HG03064 (cell line): ENCODE results near the gene IRF2BP2.
A peak's percentile ranks its signal among the peaks of the same experiment; 100 is the strongest.

Source experiments
- ATAC-seq: cut with Tn5 transposase; IDR thresholded peaks from one replicate; pipeline ENCODE4 v1.9.1; 2021; ENCODE audit warnings: low read depth; ENCODE audit not compliant: unreplicated experiment

The IRF2BP2 gene

DNA sequence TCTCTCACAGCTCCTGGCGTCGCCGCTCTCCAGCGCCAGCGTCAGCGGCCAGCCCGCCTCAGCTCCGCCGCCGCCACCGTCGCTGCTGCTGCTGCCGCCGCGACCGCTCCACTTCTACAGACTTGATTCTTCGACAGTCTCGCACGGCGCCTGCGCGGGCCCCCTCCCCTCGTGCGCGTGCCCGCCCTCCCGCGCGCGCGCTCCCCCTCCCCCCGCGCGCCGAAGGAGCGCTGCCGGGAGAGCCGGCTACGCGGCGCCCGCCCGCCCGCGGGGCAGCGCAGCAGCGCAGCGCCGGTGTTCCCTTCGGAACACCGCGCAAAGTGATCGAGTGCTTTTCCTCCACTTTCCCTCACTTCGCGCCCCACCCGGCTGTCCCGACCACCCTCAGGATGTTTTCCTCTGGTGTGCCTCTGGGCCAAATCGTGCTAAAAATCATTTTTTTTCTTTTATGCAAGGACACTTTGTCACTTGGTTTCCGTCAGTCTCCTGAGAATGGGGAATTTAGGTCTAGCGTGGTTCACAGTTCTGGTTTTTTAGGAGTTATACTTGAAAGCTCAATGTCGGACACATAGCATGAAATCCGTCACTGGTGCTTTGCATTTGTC lies at the start of gene IRF2BP2:
Gene IRF2BP2 (minus strand): TSS at position 118 of the 605 bp plus-strand sequence. CDS start 684 bp downstream, outside the sequence.
- ATAC-seq, result peak; percentile 17

DNA sequence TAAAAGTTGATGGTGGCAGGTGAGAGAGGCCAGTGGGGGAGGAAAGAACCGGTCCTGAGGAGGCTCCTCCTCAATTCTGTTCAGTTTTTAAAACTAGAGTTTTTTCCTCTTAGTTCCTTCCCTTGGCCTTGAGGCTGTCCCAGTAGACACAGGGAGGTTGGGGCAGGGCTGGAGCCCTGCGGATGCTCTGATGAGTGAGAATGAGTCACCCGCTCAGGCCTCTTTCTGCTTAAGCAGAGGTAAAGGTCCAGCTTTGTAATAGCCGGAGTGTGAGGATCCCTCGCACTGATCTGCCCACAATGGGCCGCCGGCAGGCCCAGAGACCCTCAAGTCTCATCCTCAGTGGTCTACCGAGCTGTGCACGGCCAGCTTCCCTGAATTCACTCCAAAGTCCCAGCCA lies 49.6 kb upstream of the IRF2BP2 start:
- no peak for ATAC-seq

DNA sequence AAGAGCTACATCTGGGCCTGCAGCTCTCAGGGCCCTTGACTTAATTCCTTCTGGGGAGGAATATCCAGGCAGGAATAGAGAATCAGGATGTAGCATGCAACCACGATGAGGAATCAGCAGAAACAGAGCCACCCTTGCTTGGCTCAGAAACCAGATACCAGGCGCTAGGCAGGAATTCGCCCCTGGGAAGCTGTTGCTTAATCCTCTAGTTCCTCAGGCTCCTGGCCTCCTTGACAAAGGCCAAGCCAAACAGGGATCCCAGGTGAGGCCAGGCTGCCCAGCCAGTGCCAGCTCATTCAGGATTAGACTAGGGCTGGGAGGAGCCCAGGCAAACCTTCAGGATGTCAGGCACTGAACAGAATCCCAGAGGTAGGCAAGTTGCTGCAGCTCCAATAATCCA lies 48.2 kb upstream of the IRF2BP2 start:
- ATAC-seq, result no peak

DNA sequence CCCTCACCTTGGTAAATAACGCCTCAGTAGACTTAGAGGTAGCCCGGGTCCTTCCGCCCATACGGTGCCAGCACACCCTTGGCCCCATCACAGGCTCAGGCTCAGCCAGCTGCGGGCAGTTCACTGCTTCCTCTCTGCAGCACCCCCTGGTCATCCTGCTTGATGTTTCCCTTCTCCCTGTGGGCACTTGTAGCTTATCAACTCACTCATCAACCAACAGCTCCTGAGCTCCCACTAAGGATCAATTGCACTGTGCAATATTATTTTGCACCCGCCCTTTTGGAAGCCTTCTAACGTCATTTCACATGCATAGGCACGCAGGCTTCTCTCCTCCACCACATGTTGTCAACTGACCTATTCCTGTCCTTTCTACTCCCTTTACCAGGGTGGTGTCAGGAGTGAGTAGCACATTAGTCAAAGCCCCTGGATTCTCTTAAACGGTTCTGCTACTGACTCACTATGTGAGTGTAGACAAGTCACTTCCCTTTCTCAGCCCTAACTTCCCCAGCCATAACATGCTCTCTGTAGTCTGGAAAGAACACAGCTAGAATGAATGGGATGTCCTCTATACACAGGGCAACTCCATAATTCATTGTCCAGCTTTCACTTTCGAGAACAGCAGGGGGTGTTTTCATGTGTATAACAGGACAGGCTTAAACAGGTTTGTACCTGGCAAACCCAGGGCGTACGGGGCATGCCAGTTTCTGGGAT lies 47.1 kb upstream of the IRF2BP2 start:
- no peak for ATAC-seq

DNA sequence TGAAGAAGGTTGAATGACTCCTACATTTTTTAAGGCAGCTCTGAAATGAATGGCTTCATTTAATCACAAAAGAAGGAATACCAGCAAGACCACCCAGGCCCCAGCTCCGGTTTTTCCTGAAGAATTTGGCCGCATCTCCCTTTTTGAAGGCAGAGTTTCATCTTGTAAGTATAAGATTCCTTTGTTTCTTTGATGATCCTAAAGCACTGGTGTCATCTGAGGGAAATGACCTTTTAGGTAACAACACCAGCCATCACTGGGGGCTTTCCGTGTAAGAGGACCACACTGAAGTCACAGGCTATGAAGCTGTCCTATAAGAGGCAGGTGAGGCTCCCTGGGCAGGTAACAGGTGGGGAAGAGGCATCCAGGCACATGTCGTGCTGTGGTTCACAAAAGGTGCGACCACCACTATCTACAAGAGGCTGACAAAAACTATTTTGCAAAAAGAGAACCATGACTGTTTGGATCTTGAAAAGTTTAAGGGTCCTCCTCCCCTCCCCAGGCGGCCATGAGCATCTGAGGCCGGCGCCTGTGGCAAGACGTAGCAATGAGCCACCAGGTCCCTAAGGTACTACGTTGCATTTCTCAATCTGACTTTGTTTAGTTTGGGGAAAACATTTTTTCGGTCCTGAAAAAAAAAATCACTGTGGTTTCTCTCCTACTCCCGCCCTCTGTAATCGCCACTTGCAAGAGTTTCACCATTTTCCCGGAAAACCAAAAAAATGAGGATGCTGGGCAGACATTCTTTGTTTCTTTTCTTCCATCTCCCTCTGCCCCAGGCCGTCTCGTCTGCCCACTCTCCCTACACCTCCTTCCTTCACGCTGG lies 46.3 kb upstream of the IRF2BP2 start:
- no peak for ATAC-seq

DNA sequence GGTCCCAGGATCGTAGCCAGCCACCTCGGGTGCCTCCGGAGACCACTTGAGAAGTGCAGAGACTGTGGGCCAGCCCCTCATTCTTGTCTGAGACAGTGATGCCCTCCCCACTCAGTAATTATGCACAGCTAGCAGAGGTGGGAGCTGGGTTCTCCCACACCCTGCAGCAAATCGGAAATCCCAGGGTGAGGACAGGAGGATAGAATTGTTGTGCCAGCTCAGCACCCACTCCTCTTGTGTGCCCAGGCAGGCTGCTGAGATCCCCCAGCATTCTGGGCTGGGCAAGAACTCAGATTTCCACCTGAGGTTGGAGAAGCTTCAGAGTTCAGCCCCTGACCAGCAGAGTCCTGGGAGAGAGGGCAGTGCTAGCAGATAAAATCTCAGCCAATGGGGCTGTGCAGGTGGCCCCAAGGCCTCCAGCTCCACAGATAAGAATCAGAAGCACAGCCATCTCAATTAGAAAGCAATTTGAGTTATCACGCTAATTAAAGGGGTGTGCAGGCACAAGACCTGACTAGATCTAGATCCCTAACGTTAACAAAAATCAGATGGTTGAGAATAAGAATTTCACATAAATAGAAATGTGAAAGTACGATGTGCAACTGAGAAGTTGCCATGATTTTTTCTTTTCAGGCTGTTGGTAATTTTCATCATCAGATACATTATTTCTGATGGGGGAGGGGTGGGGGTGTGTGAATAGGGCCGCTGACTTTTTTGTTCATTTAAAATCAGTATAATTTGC lies 45.5 kb upstream of the IRF2BP2 start:
- no peak for ATAC-seq

DNA sequence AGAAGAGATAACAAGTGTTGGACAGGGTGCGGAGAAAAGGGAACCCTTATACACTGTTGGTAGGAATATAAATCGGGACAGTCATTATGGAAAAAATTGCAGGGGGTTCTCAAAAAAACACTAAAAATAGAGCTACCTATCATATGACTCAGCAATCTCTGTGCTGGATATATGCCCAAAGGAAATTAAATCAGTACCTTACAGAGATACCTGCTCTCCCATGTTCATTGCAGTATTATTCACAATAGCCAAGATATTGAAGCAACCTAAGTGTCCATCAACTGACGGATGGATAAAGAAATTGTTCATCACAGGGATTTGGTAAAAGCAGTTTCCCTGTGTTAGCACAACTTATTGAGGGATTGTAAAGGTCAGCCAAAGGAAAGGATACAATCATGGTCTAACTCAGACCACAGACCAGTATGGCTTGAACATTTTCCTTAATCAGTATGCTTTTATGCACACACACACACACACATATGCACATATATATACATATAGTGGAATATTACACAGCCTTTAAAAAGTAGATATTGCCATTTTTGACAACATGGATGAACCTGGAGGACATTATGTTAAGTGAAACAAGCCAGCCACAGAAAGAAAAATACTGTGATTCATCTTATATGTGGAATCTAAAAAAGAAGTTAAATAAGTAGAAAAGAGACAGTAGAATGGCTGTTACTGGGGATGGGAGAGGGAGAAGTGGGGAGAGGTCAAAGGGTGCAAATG lies 44.2 kb upstream of the IRF2BP2 start:
- no peak for ATAC-seq

DNA sequence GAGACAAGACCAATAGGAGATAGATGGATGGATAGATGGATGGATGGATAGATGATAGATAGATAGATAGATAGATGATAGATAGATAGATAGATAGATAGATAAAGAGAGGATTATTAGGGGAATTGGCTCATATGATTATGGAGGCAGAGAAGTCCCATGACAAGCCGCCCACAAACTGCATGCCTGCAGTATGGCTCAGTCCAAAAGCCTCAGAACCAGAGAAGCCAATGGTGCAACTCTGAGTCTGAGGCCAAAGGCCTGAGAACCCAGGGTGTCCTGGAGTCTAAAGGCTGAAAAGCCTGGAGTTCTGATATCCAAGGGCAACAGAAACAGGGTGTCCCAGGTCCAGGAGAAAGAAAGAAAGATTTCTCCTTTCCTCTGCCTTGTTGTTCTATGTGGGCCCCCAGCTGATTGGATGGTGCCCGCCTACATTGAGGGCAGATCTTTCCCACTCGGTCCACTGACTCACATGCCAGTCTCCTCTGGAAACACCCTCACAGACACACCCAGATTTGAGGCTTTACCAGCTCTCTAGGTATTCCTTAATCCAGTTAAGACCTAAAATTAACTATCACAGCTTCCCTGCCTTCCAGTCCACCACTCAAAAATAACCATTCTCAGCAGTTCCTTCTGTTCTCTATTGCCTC lies 39.6 kb upstream of the IRF2BP2 start:
- ATAC-seq, result no peak

DNA sequence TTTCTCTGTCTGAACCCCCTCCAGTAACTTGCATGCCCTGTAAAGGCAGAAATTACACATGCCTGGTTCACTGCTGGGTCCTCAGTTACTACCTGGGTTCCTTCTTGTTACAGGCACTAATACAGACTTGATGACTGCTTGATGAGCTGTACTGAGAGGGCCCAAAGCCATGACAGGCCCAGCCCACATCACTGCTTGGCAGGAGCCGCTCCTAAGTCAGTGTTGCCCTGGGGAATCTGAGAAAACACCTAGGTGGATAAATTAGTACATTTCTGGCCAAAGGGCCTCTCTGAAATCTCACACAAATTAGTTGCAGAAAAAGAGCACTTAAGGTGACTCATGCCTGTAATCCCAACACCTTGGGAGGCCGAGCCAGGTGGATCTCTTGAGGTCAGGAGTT lies 37.8 kb upstream of the IRF2BP2 start:
- ATAC-seq, result no peak

DNA sequence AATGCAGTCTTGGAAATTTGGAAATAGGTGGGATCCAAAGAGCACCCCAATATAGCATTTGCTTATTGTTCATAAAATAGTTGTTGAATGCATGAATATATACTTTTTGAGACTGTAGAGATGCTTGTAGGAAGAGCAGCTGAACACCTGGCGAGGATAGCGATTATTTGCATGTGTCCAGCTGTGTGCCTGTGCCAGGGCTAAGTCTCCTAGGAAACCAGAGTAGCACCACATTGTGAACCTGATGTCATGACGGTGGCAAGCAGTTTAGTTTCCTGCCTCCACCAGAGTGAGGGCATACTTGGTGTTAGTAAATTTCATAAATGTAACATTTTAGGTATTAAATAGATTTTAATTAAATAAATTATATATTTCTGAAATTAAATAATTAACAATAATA lies 37.3 kb upstream of the IRF2BP2 start:
- ATAC-seq, result no peak

DNA sequence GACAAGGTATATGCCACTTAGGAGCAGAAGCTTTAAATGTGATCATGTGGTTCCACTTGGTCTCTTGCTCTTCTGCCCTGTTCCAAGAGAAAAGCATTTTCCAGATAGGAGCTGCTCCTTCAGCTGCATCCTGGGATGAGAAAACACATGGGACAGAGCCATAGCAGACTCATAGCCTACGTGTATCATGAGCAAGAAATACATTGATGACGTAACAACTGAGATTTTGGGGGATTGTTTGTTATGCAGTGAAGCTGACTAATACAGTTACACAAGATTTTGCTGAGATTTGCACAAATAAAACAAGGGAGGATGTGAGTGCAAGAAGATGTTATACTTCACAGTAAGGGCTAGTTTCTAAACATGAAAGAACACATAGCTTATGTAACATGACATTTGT lies 36.0 kb upstream of the IRF2BP2 start:
- no peak for ATAC-seq

DNA sequence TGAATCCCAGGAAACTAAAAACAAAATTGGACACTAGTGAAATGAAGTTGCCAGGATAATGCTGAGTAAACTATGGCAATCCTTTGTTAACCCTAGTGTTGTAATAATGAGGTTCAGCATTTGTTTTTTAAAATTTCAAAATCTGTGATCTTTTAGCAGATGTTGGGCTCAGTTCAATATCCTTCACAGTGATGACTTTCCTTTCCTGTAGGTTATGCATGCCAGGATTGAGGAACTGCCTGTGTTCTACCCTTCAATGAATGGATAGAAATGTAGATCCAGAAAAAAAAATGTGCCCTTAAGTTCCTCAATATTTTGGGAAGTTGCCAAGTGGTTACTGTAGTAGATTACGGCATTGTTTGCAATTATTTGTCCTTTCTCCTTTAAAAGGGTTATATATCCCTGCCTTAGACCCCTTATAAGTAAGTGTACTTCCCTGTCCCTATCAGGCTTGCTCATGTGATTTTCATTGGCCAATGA lies 35.5 kb upstream of the IRF2BP2 start:
- no peak for ATAC-seq

DNA sequence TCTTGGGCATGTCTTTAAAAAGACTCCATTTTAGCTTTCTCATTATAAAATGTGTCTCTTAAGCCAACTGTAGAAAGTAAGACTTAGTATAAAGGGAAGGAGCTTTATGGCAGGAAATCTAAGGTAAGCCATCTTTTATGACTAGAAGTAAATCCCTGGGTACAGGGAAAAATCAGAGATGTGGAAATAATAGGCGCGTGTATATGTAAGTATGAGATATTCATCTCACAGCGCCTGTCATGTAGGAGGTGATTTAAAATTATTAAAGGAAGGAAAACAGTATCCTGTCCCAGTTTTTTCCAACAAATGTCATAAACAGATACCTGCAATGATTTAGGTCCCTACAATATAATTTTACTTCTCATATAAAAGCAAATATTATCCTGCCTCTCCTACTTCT lies 35.0 kb upstream of the IRF2BP2 start:
- ATAC-seq, result no peak

DNA sequence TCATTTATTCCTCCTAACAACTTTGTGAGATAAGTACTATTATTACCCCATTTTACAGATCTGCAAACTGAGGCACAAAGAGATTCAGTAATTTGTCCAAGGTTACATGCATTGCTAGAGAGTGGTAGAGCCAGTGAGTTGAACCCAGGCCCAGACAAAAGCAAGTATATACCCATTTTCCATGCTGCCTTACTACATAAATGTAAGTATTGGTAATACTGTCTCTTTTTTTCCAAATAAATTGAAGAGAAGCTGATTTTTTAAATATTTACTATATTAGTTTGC lies 33.8 kb upstream of the IRF2BP2 start:
- ATAC-seq, result no peak

DNA sequence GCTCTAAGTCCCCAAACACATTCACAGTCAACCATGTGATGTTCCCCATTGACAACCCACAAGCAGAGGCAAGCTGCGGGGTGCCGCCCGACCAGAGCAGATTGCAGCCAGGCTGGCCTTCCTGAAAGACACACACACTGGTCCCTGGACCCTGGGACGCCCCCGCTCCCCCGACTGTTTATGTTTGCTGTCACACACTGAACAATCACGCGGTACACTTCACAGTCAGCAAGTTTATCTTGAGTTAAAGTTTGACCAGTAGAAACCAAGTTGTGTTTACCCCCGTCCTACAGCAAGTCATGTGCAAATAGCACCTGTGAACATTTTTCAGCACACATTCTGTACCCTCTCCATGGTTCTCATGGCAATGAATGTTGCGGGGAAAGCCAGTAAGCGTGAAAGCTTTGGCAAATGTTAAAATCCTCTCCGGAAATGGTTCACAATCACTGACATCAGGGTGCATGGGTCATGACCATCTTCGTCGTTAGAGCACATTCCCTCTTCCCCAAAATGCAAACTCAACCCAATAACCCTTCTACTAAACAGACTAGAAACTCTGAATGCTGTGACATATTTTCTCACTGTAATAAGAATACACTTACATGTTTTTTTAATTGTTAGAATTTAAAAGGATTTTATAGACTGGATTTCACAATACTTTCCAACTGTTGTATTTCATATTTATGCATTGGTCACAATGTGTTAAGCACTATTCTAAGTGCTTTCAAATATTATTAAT lies 33.3 kb upstream of the IRF2BP2 start:
- ATAC-seq, result no peak

DNA sequence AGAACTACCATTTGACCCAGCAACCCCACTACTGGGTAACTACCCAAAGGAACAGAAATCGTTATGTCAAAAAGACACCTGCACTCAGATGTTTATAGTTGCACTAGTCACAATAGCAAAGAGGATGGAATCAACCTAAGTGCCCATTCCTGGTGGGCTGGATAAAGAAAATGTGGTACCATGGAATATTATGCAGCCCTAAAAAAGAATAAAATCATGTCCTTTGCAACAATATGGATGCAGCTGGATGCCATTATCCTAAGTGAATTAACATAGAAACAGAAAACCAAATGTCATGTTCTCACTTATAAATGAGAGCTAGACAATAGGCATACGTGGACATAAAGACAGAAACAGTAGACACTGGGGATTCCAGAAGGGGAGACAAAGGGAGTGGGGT lies 32.5 kb upstream of the IRF2BP2 start:
- no peak for ATAC-seq

DNA sequence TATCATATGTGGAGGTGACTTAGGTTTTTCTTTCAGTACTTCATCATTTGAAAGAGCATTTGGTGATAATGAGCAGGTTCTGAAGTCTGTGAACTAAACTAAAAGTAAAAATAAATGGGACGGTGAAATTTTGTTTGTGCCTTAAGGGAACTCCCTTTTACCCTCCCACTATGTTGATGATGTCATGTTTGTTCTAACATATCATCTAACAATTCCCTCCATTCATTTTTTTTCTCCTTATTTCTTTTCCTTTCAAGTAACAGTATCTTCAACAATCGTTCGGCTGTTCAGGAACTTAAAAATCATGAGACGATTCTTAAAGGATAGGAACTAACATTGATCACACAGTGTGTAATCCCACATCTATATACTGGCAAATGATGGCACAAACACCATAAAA lies 30.0 kb upstream of the IRF2BP2 start:
- ATAC-seq, result no peak

DNA sequence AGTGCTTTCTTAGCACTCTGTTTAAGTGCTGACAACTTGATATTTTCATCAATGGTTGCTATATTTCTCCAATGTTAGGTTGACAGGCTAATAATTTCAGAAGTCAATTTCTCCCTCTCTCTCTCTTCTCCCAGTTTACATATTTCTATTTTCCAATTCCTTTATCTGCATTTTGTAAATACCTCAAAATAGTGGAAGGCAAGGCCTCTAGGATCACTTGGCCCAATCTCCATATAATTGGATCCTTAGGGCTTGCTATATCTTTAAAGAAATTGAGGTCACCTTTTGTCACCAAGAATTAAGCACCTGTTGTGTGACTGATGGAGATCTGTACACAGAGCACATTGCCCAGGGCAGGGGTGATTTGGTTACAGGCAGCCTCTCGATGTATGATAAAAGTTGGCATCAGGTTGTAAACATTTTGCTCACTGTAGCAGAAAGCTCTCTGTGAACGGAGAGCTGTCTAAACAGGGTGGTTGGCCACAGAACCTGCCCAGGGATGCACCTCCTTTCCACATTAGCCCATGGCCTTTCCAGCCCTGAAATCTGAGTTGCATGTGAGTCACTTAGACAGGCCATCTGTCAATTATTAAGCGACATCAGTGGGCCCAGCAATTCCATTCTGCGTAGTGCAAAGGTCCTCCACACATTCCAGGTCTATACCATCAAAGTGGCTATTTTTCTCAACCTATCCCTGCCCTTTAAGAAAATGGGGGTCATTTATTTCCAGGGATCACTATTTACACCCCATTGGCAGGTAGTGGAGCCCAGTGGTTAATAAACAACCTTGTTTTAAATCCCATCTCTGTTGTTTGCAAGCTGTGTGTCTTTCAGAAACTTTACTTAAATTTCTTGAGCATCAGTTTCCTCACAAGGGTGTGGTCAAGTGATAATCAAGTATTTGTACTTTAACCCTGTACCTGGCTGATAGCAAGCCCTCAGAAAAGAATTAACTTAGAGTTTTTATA lies 29.1 kb upstream of the IRF2BP2 start:
- no peak for ATAC-seq
